PC-9 (cell line): ENCODE data around the gene CRYBB1.

Experiments used
- CTCF ChIP-seq: fragments of 200-600 bp; sonication (generic); conservative IDR thresholded peaks from 2 replicates; pipeline ENCODE4 v1.6.1; 2017; ENCODE audit warnings: mixed run types, antibody characterized with exemption, mild to moderate bottlenecking, moderate library complexity
- EZH2 ChIP-seq: fragments of 200-600 bp; sonication (generic); IDR thresholded peaks from 2 replicates; pipeline ENCODE4 v1.8.0; 2017; ENCODE audit warnings: antibody characterized with exemption, low read depth

- TF ChIP-seq CTCF (no peak), EZH2 (no peak)
Observed at GRCh38 chr22:26570115-26570514, 47.7 kb downstream of the CRYBB1 start.
